K562 (cell line): ENCODE measurements around the gene ZBTB48. TPM values are rescaled to one million over a fixed set of nuclear protein-coding genes. Genes with fewer than 3 reads are reported as not detected.

Source experiments
- CHD4 ChIP-seq: fragments of 200-600 bp; sonication (generic); IDR thresholded peaks from 3 replicates; pipeline ENCODE4 v1.6.1; 2012; ENCODE audit warnings: low read depth, mild to moderate bottlenecking, mixed read lengths, low read length, inconsistent platforms; ENCODE audit not compliant: insufficient read depth, insufficient replicate concordance, poor library complexity, severe bottlenecking
- ETV1 ChIP-seq: fragments of 450-650 bp; conservative IDR thresholded peaks from 2 replicates; pipeline ENCODE4 v1.6.1; 2016; ENCODE audit warnings: missing genetic modification characterization, control low read depth, low read depth, missing compliant biosample characterization
- FOSL1 ChIP-seq: fragments of 200-800 bp; sonication (Bioruptor generic); conservative IDR thresholded peaks from 2 replicates; pipeline ENCODE4 v1.6.1; 2016; ENCODE audit warnings: missing genetic modification characterization, missing compliant biosample characterization
- HDAC2 ChIP-seq: fragments of 450-650 bp; IDR thresholded peaks from 2 replicates; pipeline ENCODE4 v1.6.1; 2016; ENCODE audit warnings: mild to moderate bottlenecking
- JUND ChIP-seq, 2 experiments: IDR thresholded peaks; 2 replicates in 1 of 2; 3 replicates in 1 of 2; pipeline ENCODE4 v1.6.1; 2011; ENCODE audit warnings: borderline replicate concordance in 2 of 2, low read depth in 2 of 2, low read length in 2 of 2, improper control_type of control experiment in 1 of 2, missing biosample characterization in 1 of 2, missing genetic modification characterization in 1 of 2, missing genetic modification reagents in 1 of 2
- KAT7 ChIP-seq: sonication (generic); formaldehyde crosslinking; IDR thresholded peaks from 2 replicates; pipeline ENCODE4 v1.8.0; 2022; ENCODE audit warnings: missing genetic modification reagents, mild to moderate bottlenecking, borderline replicate concordance
- SUPT5H ChIP-seq: fragments of 450-650 bp; IDR thresholded peaks from 2 replicates; pipeline ENCODE4 v1.6.1; 2016
- ZBTB40 ChIP-seq, 2 experiments: fragments of 450-650 bp in 1 of 2; sonication (generic) in 1 of 2; formaldehyde crosslinking in 1 of 2; IDR thresholded peaks; 2 replicates each; pipeline versions ENCODE4 v1.7.1 to v1.9.0; 2016 to 2022; ENCODE audit warnings: inconsistent platforms in 1 of 2, mild to moderate bottlenecking in 1 of 2, missing genetic modification reagents in 1 of 2
- ZBTB9 ChIP-seq: fragments of 450-650 bp; formaldehyde crosslinking; IDR thresholded peaks from 2 replicates; pipeline ENCODE4 v1.4.0; 2020; ENCODE audit warnings: mild to moderate bottlenecking, moderate library complexity
- ZNF197 ChIP-seq: fragments of 200-800 bp; sonication (Bioruptor generic); IDR thresholded peaks from 2 replicates; pipeline ENCODE4 v1.6.1; 2016; ENCODE audit warnings: low read depth, missing genetic modification characterization, missing compliant biosample characterization
- polyA plus RNA-seq, 8 experiments: library from polyadenylated mRNA; depleted of rRNA in 4 of 8; stranded (reverse) in 5 of 8; unstranded in 3 of 8; fragments of >200 nt; fragmentation: Nextera tagmentation in 2 of 8; fragmentation: Illumina TruSeq in 1 of 8; extraction: Ambion mirVana in 2 of 8; extraction: Trizol in 1 of 8; gene quantifications; 2 replicates each; pipeline versions ENCODE4 v1.2.1 to v1.2.3, GENCODE V29; 2011 to 2014; ENCODE audit warnings: inconsistent platforms in 1 of 8, missing spikeins in 1 of 8
- total RNA-seq, 7 experiments: library from RNA; depleted of rRNA in 6 of 7; stranded (reverse); fragments of >200 nt in 6 of 7; fragmentation: Illumina TruSeq in 2 of 7; extraction: Trizol in 2 of 7; gene quantifications; 2 replicates each; pipeline versions ENCODE4 v1.2.1 to v1.2.3, GENCODE V29; 2011 to 2021; ENCODE audit warnings: low replicate concordance in 1 of 7
- TF ChIP-seq, protein P1 (sequence below): fragments of 250-450 bp; sonication (Bioruptor Pico); IDR thresholded peaks from 2 replicates; pipeline ENCODE4 v1.4.0; 2020

The ZBTB48 gene
- total and polyA plus RNA-seq, 9 of the 15 experiments (the other 6 are each of a cell fraction or from before 2014, with no cell fraction given) = 1.9 to 66.9 (median 29.5) TPM

DNA sequence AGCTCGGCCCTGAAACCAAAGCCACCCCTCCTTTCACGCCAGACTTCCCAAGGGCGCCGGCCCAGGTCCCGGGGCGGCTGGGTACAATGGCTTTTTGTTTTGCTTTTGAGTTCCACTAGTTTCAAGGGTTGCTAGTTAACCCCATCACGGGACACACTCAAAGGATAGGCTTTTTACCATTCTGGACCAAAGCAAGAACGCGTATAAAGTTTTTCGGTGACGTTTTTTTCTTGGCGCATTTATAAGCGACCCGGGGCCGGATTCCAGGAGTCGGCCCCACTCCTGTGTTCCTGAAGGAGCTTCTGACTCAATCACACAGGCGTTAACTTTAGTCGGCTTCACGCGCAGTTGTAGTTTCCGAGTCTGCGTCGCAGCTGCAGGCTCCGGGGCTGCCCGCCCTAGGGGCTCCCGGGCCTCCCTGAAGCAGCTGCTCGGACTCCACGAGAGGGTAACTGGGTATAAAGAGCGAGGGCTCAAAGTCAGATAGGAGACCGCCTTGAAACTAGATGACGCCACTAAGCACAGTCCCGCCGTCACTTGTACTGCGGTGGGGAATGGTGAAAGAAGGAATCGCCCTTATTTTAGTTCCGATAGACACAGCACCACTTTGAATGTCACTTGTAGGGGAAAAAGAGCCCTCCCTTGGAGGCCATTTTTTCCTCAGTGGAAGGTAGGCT is 23.6 kb downstream of the ZBTB48 start (continued):
- TF ChIP-seq ZBTB9 (CRISPR knock-in tag) (peak; percentile 13; the same call in 1 of the 2 replicates), ZBTB40 (IDR thresholded peaks at IDR 0.05) (peak; percentile 75), ZBTB40 (CRISPR knock-in tag; IDR thresholded peaks at IDR 0.05) (no peak), JUND (IDR thresholded peaks at IDR 0.05; ENCODE audit: borderline replicate concordance, low read depth, low read length) (peak; percentile 2; the same call in 1 of the 2 replicates), JUND (tag; IDR thresholded peaks at IDR 0.05; ENCODE audit: borderline replicate concordance, low read depth, low read length) (no peak; the same call in 2 of the 3 replicates), FOSL1 (tag) (peak; percentile 79), ZNF197 (CRISPR knock-in tag) (0 out of 2 replicates have a peak, but pooled peaks have one; percentile 2), SUPT5H (0 out of 2 replicates have a peak, but pooled peaks have one; percentile 78), HDAC2 (no peak), KAT7 (CRISPR knock-in tag) (peak; percentile 71; the same call in 1 of the 2 replicates), ETV1 (tag) (no peak), CHD4 (peak; percentile 17)
- TF ChIP-seq, protein P1, sequence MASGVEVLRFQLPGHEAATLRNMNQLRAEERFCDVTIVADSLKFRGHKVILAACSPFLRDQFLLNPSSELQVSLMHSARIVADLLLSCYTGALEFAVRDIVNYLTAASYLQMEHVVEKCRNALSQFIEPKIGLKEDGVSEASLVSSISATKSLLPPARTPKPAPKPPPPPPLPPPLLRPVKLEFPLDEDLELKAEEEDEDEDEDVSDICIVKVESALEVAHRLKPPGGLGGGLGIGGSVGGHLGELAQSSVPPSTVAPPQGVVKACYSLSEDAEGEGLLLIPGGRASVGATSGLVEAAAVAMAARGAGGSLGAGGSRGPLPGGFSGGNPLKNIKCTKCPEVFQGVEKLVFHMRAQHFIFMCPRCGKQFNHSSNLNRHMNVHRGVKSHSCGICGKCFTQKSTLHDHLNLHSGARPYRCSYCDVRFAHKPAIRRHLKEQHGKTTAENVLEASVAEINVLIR (CRISPR knock-in tag) = 0 out of 2 replicates have a peak, but pooled peaks have one; percentile 26
